Esophagus muscularis mucosa (tissue), 4 donors: ENCODE measurements around the gene ODF4. TPM values are rescaled to one million over a fixed set of nuclear protein-coding genes. Genes with fewer than 3 reads are reported as not detected.
A peak's percentile ranks its signal among the peaks of the same experiment; 100 is the strongest.

ENCODE experiments used
- DNase-seq: peaks from one replicate; pipeline ENCODE4 v3.0.0-alpha.2; 2017; ENCODE audit errors: extremely low spot score
- H3K27ac ChIP-seq, 4 donors: fragments of 200-600 bp; sonication (generic); replicated peaks in 1 of 4; 1 replicate in 3 of 4; 2 replicates in 1 of 4; pipeline ENCODE4 v1.5.1; 2016 to 2019; ENCODE audit warnings: mild to moderate bottlenecking in 1 of 4
- H3K27me3 ChIP-seq, 4 donors: fragments of 200-600 bp; sonication (generic); one replicate each; pipeline versions ENCODE4 v1.5.1 to v1.6.0; 2016 to 2019
- H3K36me3 ChIP-seq, 4 donors: fragments of 200-600 bp; sonication (generic); one replicate each; pipeline ENCODE4 v1.5.1; 2016 to 2019
- H3K4me1 ChIP-seq, 4 donors: fragments of 200-600 bp; sonication (generic); one replicate each; pipeline ENCODE4 v1.5.1; 2016 to 2019
- H3K4me3 ChIP-seq, 4 donors: fragments of 200-600 bp; sonication (generic); 1 replicate in 2 of 4; 2 replicates in 2 of 4; pipeline ENCODE4 v1.5.1; 2016 to 2019; ENCODE audit warnings: mild to moderate bottlenecking in 4 of 4, moderate library complexity in 1 of 4
- H3K9me3 ChIP-seq, 4 donors: fragments of 200-600 bp; sonication (generic); 1 replicate in 3 of 4; 2 replicates in 1 of 4; pipeline ENCODE4 v1.5.1; 2016 to 2019
- EP300 ChIP-seq: sonication (generic); formaldehyde crosslinking; IDR thresholded peaks from one replicate; pipeline ENCODE4 v1.6.1; 2017; ENCODE audit warnings: antibody characterized with exemption
- POLR2A ChIP-seq: fragments of 450-650 bp; IDR thresholded peaks from one replicate; pipeline ENCODE4 v1.6.1; 2017; ENCODE audit warnings: antibody characterized with exemption, moderate library complexity, mild to moderate bottlenecking, low read depth
- POLR2AphosphoS5 ChIP-seq, 2 donors: sonication (generic); formaldehyde crosslinking; IDR thresholded peaks; one replicate each; pipeline ENCODE4 v1.6.1; 2017; ENCODE audit warnings: antibody characterized with exemption in 2 of 2
- WGBS: methylation state at CpG from one replicate; pipeline ENCODE4 v1.1.5; 2018; 5-methylcytosine and 5-hydroxymethylcytosine counted together
- intact Hi-C: fragments of 100-400 bp; cut with DNase I; formaldehyde crosslinking; loops from one replicate; pipeline ENCODE4 v1.15.1; 2023
- total RNA-seq, 4 donors: library from RNA; depleted of rRNA; stranded (reverse); fragments of >200 nt; gene quantifications; one replicate each; pipeline versions ENCODE4 v1.1.0 to v1.2.1, GENCODE V29; 2016
- TF ChIP-seq, protein P1 (sequence below), 3 experiments: fragments of 200-600 bp in 2 of 3; fragments of 450-650 bp in 1 of 3; sonication (generic) in 2 of 3; IDR thresholded peaks; one replicate each; pipeline ENCODE4 v1.5.1; 2017 to 2019; ENCODE audit warnings: antibody characterized with exemption in 3 of 3, mild to moderate bottlenecking in 2 of 3, moderate library complexity in 1 of 3

ODF4 gene
- total RNA-seq, 4 donors from 2014 or later: not detected

DNA sequence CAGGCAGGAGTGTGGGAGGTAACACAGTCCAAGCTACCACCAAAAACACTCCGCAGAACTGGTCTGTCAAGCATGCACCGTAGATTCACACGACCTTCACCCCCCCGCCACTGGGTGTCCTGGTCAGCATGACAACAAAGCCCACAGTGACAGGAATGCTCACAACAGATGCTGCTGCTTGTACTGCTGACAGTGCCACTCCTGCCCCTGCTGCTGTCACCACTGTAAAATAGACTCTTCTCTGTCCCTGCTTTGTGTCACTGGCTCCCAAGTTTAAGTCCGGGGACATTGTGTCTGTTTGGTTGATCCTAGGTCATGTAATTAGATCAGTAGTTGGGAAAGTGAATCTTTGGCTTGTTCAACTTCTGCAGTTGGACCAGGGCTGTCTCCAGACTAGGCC lies 7.0 kb upstream of the ODF4 start:
- no peaks in the 10 kb centered on the region for H3K4me1 ChIP-seq
- WGBS: 70% methylated on average over 5 of the region's 5 CpGs
- no peak overlapping the region for H3K27ac ChIP-seq
- intact Hi-C loops: no loop called here
- H3K9me3 ChIP-seq: no peaks in the 10 kb centered on the region
- no peak overlapping the region for H3K4me3 ChIP-seq
- TF ChIP-seq EP300 (no peak), POLR2AphosphoS5 (IDR thresholded peaks at IDR 0.05) (no peak), POLR2A (no peak)
- TF ChIP-seq, protein P1, sequence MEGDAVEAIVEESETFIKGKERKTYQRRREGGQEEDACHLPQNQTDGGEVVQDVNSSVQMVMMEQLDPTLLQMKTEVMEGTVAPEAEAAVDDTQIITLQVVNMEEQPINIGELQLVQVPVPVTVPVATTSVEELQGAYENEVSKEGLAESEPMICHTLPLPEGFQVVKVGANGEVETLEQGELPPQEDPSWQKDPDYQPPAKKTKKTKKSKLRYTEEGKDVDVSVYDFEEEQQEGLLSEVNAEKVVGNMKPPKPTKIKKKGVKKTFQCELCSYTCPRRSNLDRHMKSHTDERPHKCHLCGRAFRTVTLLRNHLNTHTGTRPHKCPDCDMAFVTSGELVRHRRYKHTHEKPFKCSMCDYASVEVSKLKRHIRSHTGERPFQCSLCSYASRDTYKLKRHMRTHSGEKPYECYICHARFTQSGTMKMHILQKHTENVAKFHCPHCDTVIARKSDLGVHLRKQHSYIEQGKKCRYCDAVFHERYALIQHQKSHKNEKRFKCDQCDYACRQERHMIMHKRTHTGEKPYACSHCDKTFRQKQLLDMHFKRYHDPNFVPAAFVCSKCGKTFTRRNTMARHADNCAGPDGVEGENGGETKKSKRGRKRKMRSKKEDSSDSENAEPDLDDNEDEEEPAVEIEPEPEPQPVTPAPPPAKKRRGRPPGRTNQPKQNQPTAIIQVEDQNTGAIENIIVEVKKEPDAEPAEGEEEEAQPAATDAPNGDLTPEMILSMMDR (IDR thresholded peaks at IDR 0.05): no peak
- H3K36me3 ChIP-seq: no peaks in the 10 kb centered on the region
- no peak for DNase-seq
- peaks cover 0 to 6% (median 0%) of the 10 kb centered on the region in 4 donors for H3K27me3 ChIP-seq

DNA sequence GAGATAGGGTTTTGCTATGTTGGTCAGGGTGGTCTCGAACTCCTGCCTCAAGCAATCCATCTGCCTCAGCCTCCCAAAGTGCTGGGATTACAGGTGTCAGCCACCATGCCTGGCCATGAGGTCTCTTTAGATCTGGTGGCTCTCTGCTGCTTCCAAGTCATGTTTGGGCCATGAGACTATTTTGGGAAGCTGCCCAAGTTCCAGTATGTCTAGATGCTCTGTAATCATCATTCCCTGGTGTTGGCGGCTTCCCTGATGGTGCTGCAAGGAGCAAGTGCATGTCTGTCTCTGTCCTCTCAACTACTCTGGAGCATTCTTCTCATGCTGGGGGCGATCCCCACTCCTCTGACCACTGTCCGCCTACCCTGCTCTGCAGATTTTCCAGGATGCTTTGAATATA lies 6.4 kb upstream of the ODF4 start:
- TF ChIP-seq EP300 (no peak), POLR2A (no peak), POLR2AphosphoS5 (IDR thresholded peaks at IDR 0.05) (no peak)
- TF ChIP-seq, protein P1 (IDR thresholded peaks at IDR 0.05): no peak
- DNase-seq: no peak
- Histone ChIP-seq H3K4me1 (peaks cover 0 to 5% (median 0%) of the 10 kb centered on the region in 4 donors), H3K9me3 (no peaks in the 10 kb centered on the region), H3K27ac (no peak overlapping the region), H3K36me3 (no peaks in the 10 kb centered on the region), H3K4me3 (no peak overlapping the region), H3K27me3 (peaks cover 0 to under 1% (median 0%) of the 10 kb centered on the region in 4 donors)
- intact Hi-C loops: no loop called here
- 100% methylated on average over 4 of the region's 4 CpGs for WGBS

GRCh38 chr17:8337802-8338752 lies 1.6 kb upstream of the ODF4 start:
- TF ChIP-seq POLR2A: no peak
- TF ChIP-seq EP300: no peak
- TF ChIP-seq, protein P1 (IDR thresholded peaks at IDR 0.05): no peak
- no peak for TF ChIP-seq POLR2AphosphoS5 (IDR thresholded peaks at IDR 0.05)
- H3K9me3 ChIP-seq: no peaks in the 10 kb centered on the region
- 38% methylated on average over 10 of the region's 11 CpGs for WGBS
- H3K4me1 ChIP-seq: peaks cover 0 to 5% (median 0%) of the 10 kb centered on the region in 4 donors
- H3K27ac ChIP-seq: no peak overlapping the region
- DNase-seq: no peak
- H3K4me3 ChIP-seq: peak overlapping the region in 1 of 4 donors; percentile 17
- H3K36me3 ChIP-seq: no peaks in the 10 kb centered on the region
- intact Hi-C loops: no loop called here
- no peaks in the 10 kb centered on the region for H3K27me3 ChIP-seq

- no peak overlapping the region for H3K27ac ChIP-seq
- peaks cover 0 to 5% (median 0%) of the 10 kb centered on the region in 4 donors for H3K4me1 ChIP-seq
- H3K36me3 ChIP-seq: no peaks in the 10 kb centered on the region
- intact Hi-C loops: no loop called here
- H3K4me3 ChIP-seq: no peak overlapping the region
- H3K27me3 ChIP-seq: no peaks in the 10 kb centered on the region
- 82% methylated on average over 5 of the region's 5 CpGs for WGBS
- TF ChIP-seq, protein P1 (IDR thresholded peaks at IDR 0.05): no peak
- TF ChIP-seq POLR2AphosphoS5 (IDR thresholded peaks at IDR 0.05): no peak
- TF ChIP-seq POLR2A: no peak
- no peak for TF ChIP-seq EP300
- no peaks in the 10 kb centered on the region for H3K9me3 ChIP-seq
- DNase-seq: no peak
These were observed 893 bp upstream of the ODF4 start for GRCh38 chr17:8338753-8339140.
